WERI-Rb-1 (cell line): ENCODE data around the gene ZNF213.
A peak's percentile ranks its signal among the peaks of the same experiment; 100 is the strongest.
"Not testable (repeated sequence)": the region's sequence is repeated elsewhere in the genome, so short reads cannot be mapped to it uniquely, and the experiment has no call there.

Source experiments
- DNase-seq: peaks from one replicate; pipeline ENCODE4 v3.0.0-alpha.2; 2020
- H3K27ac ChIP-seq: fragments of 250-450 bp; sonication (Bioruptor Pico); 2 replicates; pipeline ENCODE4 v1.5.1; 2020; ENCODE audit warnings: mild to moderate bottlenecking, moderate library complexity
- H3K27me3 ChIP-seq: fragments of 250-450 bp; sonication (Bioruptor Pico); 2 replicates; pipeline ENCODE4 v1.5.1; 2021; ENCODE audit warnings: mild to moderate bottlenecking, low read depth, moderate library complexity; ENCODE audit not compliant: insufficient read depth, severe bottlenecking
- H3K36me3 ChIP-seq: fragments of 250-450 bp; sonication (Bioruptor Pico); 2 replicates; pipeline ENCODE4 v1.5.1; 2020; ENCODE audit warnings: mild to moderate bottlenecking, moderate library complexity
- H3K4me3 ChIP-seq: 2 replicates; pipeline ENCODE4 v1.5.1; 2011; ENCODE audit warnings: low read depth, mild to moderate bottlenecking, control low read depth, low read length
- H3K9me3 ChIP-seq: fragments of 250-450 bp; sonication (Bioruptor Pico); 2 replicates; pipeline ENCODE4 v1.5.1; 2021; ENCODE audit warnings: mild to moderate bottlenecking, moderate library complexity; ENCODE audit not compliant: severe bottlenecking
- CTCF ChIP-seq: IDR thresholded peaks from 2 replicates; pipeline ENCODE4 v1.5.1; 2011; ENCODE audit warnings: low read depth, mild to moderate bottlenecking, control low read depth, inconsistent platforms, low read length

ZNF213 gene

DNA sequence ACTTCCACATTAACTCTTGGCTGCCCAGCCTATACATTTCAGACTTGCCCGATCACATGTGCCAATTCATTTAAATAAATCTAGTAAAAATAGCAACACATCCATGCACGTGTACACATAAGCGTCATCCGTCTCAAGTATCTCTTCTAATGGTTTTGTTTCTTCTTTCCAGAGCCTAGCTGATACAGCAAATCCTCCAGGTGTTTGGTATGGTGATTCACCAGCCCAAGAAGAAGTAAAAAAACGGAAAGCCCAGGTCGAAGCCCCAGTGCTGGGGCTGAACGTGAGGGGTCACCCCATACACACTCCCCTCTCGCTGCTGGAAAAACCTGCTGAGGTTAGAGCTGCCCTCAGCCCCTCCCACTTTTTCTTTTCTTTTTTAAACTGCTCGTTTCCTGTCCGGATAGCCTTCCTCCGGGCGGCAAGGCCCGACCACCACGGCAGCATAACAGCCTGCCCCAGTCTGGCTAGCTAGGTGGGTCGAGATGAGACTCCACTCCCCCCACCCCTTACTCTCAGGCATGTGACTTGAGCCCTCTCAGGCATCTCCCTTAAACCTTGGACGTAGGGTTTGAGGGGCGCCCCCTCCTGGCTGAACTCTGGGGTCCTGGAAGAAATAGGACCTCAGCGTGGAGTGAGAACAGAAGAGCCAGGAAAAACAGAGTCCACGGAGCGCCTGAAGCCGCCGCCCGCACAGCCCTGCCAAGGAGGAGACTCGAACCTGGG is 39.2 kb downstream of the ZNF213 start:
- Histone ChIP-seq H3K9me3 (no peaks in the 10 kb centered on the region), H3K27ac (no peak overlapping the region), H3K36me3 (no peaks in the 10 kb centered on the region), H3K4me3 (peak overlapping the region; percentile 41), H3K27me3 (peaks cover 16% of the 10 kb centered on the region)
- peak; percentile 61; the same call in 1 of the 2 replicates for TF ChIP-seq CTCF
- peak; percentile 87 for DNase-seq

DNA sequence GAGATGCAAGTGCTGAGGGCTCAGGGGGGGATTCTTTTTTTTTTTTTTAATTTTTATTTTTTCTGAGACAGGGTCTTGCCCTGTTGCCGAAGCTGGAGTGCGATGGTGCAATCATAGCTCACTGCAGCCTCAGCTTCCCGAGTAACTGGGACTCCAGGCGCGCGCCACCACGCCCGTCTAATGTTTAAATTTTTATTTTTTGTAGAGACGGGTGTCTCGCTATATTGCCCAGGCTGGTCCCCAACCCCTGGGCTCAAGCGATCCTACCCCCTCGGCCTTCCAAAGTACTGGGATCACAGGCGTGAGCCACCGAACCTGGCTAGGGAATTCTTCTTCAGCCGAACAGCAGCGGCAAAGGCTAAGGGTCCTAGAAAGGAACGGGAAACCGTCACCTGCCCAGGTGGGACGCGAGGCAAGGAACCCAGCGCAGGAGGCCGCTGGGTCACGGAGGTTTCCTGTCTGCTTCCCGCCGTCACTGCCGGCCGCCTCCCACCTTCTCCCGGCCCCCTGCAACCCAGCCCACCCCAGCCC is 39.9 kb downstream of the ZNF213 start:
- Histone ChIP-seq H3K27me3 (peaks cover 22% of the 10 kb centered on the region), H3K27ac (no peak overlapping the region)

GRCh38 chr16:3175157-3176093 is 40.6 kb downstream of the ZNF213 start:
- DNase-seq = peak; percentile 46
- no peak for TF ChIP-seq CTCF
- no peak overlapping the region for H3K27ac ChIP-seq
- H3K4me3 ChIP-seq = peak overlapping the region; percentile 41
- H3K27me3 ChIP-seq = peaks cover 29% of the 10 kb centered on the region
- H3K36me3 ChIP-seq = no peaks in the 10 kb centered on the region
- H3K9me3 ChIP-seq = no peaks in the 10 kb centered on the region

More for the DNA sequence above, 39.9 kb downstream of the ZNF213 start:
- Histone ChIP-seq H3K36me3 (no peaks in the 10 kb centered on the region), H3K9me3 (no peaks in the 10 kb centered on the region), H3K4me3 (peak overlapping the region; percentile 41)
- no peak for DNase-seq
- TF ChIP-seq CTCF = no peak

DNA sequence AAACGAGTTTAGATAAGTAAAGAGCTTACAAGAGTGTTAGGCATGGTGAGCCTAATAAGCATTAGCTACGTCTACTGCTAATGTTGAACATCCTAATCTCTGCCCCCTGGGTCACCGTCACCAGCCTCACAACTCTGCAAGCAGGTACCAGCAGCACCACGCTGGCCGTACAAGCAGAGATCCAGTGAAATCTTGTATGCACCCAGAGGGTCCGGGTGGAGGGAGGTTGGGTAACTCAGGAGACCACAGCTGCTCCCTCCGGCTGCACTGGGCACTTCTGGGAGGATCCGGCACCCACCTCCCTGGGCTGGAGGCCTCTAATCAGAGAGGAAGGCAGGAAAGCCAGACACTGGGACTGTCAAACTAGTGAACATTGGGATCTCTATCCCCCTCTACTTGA is 44.8 kb downstream of the ZNF213 start:
- H3K36me3 ChIP-seq = no peaks in the 10 kb centered on the region
- no peak for DNase-seq
- peaks cover 69% of the 10 kb centered on the region for H3K27me3 ChIP-seq
- no peak overlapping the region for H3K4me3 ChIP-seq
- TF ChIP-seq CTCF = no peak
- H3K9me3 ChIP-seq = no peaks in the 10 kb centered on the region
- H3K27ac ChIP-seq = no peak overlapping the region

DNA sequence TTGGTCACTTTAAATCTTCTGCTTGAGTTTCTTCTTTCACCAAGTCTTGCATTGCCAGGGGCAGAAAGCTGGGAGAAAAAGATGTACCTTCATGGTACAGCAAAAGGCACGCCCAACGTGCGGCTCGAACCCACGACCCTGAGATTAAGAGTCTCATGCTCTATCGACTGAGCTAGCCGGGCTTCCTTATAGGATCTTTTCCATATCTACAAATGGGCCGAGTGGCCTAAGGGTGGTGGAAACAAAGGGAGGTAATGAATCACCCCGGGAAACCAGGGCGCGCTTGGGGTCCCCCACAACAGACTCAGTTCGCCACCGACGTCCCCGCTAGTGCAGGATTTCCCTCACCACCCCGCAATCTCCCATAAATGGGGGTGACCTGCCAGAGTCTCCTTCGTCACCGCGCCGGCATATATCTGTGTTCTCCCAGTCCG is 45.6 kb downstream of the ZNF213 start:
- Histone ChIP-seq H3K27ac (no peak overlapping the region), H3K36me3 (no peaks in the 10 kb centered on the region), H3K9me3 (no peaks in the 10 kb centered on the region), H3K4me3 (no peak overlapping the region), H3K27me3 (peaks cover 65% of the 10 kb centered on the region)
- no peak for DNase-seq
- TF ChIP-seq CTCF = no peak

- not testable (repeated sequence) for H3K9me3 ChIP-seq, DNase-seq, H3K27ac ChIP-seq, H3K36me3 ChIP-seq
- Histone ChIP-seq H3K4me3 (0 out of 2 replicates have a peak overlapping the region, but pooled peaks have one; percentile 56), H3K27me3 (peaks cover 60% of the 10 kb centered on the region)
These were observed 47.4 kb downstream of the ZNF213 start for GRCh38 chr16:3182293-3182607.
